Effector CD4-positive, alpha-beta T cell (primary cell): Measurements from ENCODE around the gene KIAA1671.

Source experiments
- DNase-seq: peaks from one replicate; pipeline ENCODE4 v3.0.0-alpha.2; 2020

KIAA1671 gene

GRCh38 chr22:24982301-24983056 is 30.0 kb downstream of the KIAA1671 start:
- no peak for DNase-seq

- no peak for DNase-seq
Observed at GRCh38 chr22:24983151-24983550, 30.6 kb downstream of the KIAA1671 start.

GRCh38 chr22:24984122-24984521 is 31.6 kb downstream of the KIAA1671 start:
- no peak for DNase-seq

GRCh38 chr22:24985826-24986214 is 33.3 kb downstream of the KIAA1671 start:
- no peak for DNase-seq

GRCh38 chr22:24986816-24987215 is 34.3 kb downstream of the KIAA1671 start:
- DNase-seq = no peak

GRCh38 chr22:24989135-24989534 is 36.6 kb downstream of the KIAA1671 start:
- no peak for DNase-seq

- DNase-seq = no peak
Observed at GRCh38 chr22:24989541-24989951, 37.0 kb downstream of the KIAA1671 start.

- no peak for DNase-seq
Observed at GRCh38 chr22:24990344-24990905, 37.9 kb downstream of the KIAA1671 start.

GRCh38 chr22:24992946-24993345 is 40.4 kb downstream of the KIAA1671 start:
- DNase-seq = no peak

GRCh38 chr22:24994070-24994763 is 41.7 kb downstream of the KIAA1671 start:
- DNase-seq = no peak

GRCh38 chr22:24995649-24996180 is 43.2 kb downstream of the KIAA1671 start:
- no peak for DNase-seq

GRCh38 chr22:24996420-24996952 is 44.0 kb downstream of the KIAA1671 start:
- no peak for DNase-seq

GRCh38 chr22:24997023-24997422 is 44.5 kb downstream of the KIAA1671 start:
- no peak for DNase-seq

GRCh38 chr22:25000686-25001085 is 48.2 kb downstream of the KIAA1671 start:
- no peak for DNase-seq

- DNase-seq = no peak
Observed at GRCh38 chr22:25002241-25002985, 49.9 kb downstream of the KIAA1671 start.

GRCh38 chr22:25006354-25006753 is 53.8 kb downstream of the KIAA1671 start:
- DNase-seq = no peak

GRCh38 chr22:25007444-25008106 is 55.1 kb downstream of the KIAA1671 start:
- no peak for DNase-seq

- no peak for DNase-seq
Observed at GRCh38 chr22:25008666-25009065, 56.1 kb downstream of the KIAA1671 start.

- no peak for DNase-seq
Observed at GRCh38 chr22:25012741-25013143, 60.2 kb downstream of the KIAA1671 start.

GRCh38 chr22:25013607-25014006 is 61.1 kb downstream of the KIAA1671 start:
- DNase-seq = no peak

- DNase-seq = no peak
Observed at GRCh38 chr22:25014896-25015755, 62.6 kb downstream of the KIAA1671 start.
